Vagina (tissue), 2 donors: Measurements from ENCODE around the gene STX4.

Experiments
- POLR2A ChIP-seq, 2 donors: fragments of 450-650 bp; IDR thresholded peaks; one replicate each; pipeline ENCODE4 v1.6.1; 2017; ENCODE audit warnings: antibody characterized with exemption in 2 of 2, mild to moderate bottlenecking in 2 of 2, moderate library complexity in 2 of 2
- POLR2AphosphoS5 ChIP-seq, 2 donors: sonication (generic); formaldehyde crosslinking; IDR thresholded peaks; one replicate each; pipeline ENCODE4 v1.9.0; 2017; ENCODE audit warnings: antibody characterized with exemption in 2 of 2, mild to moderate bottlenecking in 2 of 2, low read depth in 1 of 2; ENCODE audit not compliant: insufficient read depth in 1 of 2
- TF ChIP-seq, protein P1 (sequence below), 3 experiments: fragments of 450-650 bp in 2 of 3; fragments of 200-600 bp in 1 of 3; sonication (generic) in 1 of 3; IDR thresholded peaks; one replicate each; pipeline ENCODE4 v1.5.1; 2017 to 2019; ENCODE audit warnings: antibody characterized with exemption in 3 of 3, mild to moderate bottlenecking in 2 of 3, moderate library complexity in 2 of 3

DNA sequence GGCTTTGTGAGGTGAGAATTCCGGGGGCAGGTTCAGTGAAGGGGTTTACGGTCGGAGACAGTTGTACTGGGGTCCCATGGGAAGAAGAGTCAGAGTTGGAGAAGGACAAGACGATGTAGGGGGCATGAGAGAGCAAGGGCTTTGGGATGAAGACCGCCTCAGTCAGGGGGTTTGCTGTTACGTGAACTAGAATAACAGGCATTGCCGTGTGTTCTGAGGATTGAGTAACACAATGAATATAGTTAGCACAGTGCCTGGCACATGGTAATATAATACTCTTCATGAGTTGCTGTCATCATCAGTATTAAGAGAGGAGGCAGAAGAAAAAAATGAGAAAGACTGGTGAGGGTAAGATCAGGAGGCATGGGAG lies 41.4 kb downstream of the STX4 start:
- TF ChIP-seq, protein P1, sequence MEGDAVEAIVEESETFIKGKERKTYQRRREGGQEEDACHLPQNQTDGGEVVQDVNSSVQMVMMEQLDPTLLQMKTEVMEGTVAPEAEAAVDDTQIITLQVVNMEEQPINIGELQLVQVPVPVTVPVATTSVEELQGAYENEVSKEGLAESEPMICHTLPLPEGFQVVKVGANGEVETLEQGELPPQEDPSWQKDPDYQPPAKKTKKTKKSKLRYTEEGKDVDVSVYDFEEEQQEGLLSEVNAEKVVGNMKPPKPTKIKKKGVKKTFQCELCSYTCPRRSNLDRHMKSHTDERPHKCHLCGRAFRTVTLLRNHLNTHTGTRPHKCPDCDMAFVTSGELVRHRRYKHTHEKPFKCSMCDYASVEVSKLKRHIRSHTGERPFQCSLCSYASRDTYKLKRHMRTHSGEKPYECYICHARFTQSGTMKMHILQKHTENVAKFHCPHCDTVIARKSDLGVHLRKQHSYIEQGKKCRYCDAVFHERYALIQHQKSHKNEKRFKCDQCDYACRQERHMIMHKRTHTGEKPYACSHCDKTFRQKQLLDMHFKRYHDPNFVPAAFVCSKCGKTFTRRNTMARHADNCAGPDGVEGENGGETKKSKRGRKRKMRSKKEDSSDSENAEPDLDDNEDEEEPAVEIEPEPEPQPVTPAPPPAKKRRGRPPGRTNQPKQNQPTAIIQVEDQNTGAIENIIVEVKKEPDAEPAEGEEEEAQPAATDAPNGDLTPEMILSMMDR (IDR thresholded peaks at IDR 0.05), result no peak
- TF ChIP-seq POLR2A (IDR thresholded peaks at IDR 0.05), result no peak
- no peak for TF ChIP-seq POLR2AphosphoS5 (IDR thresholded peaks at IDR 0.05; ENCODE audit: insufficient read depth in 1 of 2, low read depth in 1 of 2)
